Subcutaneous adipose tissue (tissue), 4 donors: ENCODE measurements around the gene MAPK8. TPM values are rescaled to one million over a fixed set of nuclear protein-coding genes. Genes with fewer than 3 reads are reported as not detected.

ENCODE experiments used
- total RNA-seq, 4 donors: library from RNA; depleted of rRNA; stranded (reverse); fragments of >200 nt; gene quantifications; one replicate each; pipeline ENCODE4 v1.1.0, GENCODE V29; 2016
- TF ChIP-seq, protein P1 (sequence below): fragments of 450-650 bp; IDR thresholded peaks from one replicate; pipeline ENCODE4 v1.5.1; 2016; ENCODE audit warnings: low read depth, mild to moderate bottlenecking, control low read depth, antibody characterized with exemption, moderate library complexity

MAPK8 gene
- total RNA-seq, 4 donors from 2014 or later, result 34.1 to 72.2 (median 36.5) TPM

DNA sequence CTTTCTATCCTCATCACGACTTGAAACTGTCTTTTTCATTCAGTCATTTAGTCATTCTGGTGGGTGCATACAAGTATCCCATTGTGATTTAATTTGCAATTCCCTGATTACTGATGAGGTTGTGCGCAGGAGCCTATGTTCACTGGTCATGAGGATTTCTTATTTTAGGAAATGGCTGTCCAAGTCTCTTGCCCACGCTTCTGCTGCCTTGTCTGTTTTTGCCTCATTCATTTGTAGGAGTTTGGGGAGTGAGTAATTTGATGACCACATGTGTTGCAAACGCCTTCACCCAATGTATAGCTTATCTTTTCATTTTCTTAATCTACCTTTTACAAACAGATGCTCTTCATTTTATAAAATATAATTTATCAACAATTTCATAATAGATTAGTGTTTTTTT is 171.1 kb downstream of the MAPK8 start:
- TF ChIP-seq, protein P1, sequence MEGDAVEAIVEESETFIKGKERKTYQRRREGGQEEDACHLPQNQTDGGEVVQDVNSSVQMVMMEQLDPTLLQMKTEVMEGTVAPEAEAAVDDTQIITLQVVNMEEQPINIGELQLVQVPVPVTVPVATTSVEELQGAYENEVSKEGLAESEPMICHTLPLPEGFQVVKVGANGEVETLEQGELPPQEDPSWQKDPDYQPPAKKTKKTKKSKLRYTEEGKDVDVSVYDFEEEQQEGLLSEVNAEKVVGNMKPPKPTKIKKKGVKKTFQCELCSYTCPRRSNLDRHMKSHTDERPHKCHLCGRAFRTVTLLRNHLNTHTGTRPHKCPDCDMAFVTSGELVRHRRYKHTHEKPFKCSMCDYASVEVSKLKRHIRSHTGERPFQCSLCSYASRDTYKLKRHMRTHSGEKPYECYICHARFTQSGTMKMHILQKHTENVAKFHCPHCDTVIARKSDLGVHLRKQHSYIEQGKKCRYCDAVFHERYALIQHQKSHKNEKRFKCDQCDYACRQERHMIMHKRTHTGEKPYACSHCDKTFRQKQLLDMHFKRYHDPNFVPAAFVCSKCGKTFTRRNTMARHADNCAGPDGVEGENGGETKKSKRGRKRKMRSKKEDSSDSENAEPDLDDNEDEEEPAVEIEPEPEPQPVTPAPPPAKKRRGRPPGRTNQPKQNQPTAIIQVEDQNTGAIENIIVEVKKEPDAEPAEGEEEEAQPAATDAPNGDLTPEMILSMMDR, result no peak

DNA sequence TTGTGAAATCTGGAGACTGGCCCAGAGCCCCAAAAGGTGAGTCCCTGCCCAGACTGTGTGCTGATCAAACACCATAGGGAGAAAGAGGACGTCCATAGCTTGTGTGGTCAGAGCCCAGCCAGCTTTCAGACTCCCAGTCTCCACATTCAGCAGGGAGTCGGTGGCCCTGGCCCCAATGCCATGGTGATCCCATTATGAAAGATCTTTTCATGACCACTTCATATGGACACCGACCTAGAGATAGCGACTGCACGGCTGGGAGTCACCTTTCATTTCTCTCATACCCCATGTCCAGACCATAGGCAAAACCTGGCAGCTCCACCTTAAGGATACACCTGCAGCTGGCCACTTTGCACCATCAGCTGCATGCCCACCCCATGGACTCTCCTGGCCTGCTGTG is 172.0 kb downstream of the MAPK8 start:
- TF ChIP-seq, protein P1, result no peak

DNA sequence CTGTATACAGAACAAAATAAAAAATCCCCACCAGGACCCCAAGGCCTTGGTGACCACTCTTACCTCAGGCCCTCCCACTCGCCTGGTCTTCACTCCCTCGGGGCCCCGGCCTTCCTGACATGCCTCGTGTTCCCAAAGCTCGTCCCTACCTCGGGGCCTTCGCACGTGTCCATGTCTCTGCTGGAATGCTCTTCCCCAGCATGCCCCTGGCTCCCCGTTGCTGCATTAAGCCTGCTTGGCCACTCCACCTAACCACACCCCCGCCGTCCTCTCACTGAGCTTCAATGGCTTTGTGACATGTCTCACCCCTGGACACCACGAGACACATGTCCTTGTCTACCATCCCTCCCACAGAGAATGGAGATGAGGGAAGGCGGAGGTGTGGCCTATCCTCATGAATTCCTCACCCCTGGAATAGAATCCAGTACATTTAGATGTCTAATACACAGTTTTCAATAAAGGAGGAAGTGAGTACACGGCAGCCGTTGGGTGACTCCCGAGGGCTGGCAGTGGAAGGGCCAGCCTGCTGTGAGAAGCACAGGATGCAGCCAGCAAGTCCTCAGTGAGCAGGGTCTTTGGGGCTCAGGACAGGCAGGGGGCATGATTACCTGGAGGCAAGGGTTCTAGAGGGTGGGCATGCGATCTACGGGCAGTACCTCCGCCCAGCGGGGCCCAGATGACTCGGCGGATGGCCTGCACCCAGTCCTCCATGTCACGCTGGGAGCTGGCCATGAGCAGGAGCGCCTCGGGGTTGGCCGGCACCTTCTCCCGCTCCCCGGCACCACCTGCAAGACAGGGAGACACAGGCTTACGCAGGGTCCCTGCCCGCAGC is 172.7 kb downstream of the MAPK8 start:
- TF ChIP-seq, protein P1, result no peak

DNA sequence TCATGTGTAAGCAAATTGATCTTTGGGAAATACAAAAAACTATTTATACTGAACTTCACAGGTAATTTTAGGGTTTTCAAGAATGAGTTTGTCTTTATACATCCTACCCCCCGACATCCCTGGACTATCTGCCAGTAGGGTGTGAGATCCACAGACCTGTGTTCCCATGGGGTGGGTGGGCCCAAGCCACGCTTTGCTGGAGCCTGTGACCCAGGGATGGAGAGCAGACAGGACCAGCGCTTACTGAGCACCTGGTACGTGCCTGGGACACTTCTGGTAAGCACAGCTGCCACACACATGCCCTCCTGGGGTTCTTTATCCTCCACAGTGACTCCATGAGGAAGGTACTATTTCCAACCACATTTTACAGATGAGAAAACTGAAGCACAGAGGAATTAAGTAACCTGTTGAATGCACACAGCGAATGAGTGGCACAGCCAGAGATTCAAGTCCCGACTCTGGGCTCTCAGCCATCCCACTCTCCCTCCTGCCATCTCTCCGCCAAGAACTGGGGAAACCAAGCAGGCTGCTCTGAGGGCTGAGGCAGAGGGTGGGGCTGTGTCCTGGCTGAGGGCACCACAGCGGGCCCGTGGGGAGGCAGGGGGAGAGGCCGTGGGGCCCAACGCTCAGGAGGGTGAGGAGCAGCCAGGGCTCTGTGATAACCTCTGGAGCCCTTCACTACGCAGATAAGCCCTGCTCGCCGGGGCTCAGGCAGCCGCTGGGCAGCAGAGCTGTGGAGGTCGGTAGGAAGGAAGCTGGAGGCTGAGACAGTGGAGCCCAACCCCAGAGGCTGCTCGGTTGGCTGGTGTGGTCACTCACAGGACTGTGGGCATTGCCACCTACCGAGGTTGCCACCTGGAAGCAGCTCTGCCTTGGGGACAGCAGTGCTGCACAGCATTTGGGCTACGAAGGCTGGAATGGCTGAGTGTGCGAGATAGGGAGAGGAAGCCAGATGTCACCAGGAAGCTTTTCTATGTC is 174.2 kb downstream of the MAPK8 start:
- TF ChIP-seq, protein P1, result no peak

DNA sequence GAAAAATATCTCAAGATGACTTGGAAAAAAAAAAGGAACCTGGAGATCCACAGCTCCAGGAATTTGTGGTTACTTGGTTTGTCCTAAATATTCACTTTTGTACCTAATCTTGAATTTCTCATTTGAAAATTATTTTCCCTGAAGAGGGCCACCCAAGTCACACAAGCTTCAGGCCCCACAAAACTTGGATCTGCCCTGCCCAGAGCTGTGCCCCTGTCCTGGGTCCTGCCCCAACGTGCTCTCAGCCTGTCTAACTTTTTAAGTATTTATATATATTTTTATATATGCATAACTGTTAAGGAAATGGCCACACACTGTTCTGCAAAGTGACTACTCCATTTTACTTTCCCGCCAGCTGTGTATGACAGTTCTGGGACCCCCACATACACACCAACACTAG is 174.9 kb downstream of the MAPK8 start:
- TF ChIP-seq, protein P1, result no peak

DNA sequence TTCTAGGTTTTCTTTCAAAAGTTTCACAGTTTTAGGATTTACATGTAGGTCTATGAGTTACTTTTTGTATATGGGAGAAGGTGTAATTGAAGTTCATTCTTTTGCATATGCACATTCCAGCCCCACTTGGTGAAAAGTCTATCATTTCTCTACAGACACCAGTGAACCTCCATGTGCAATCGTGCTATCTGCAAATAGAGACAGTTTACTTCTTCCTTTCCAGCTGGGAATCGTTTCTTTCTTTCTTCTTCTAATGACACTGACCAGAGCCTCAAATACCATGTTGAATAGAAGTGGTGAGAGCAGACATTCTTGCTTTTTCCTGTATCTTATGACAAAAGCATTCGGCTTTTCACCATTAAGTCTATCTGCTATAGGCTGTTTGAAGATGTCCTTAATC is 175.7 kb downstream of the MAPK8 start:
- TF ChIP-seq, protein P1, result no peak

DNA sequence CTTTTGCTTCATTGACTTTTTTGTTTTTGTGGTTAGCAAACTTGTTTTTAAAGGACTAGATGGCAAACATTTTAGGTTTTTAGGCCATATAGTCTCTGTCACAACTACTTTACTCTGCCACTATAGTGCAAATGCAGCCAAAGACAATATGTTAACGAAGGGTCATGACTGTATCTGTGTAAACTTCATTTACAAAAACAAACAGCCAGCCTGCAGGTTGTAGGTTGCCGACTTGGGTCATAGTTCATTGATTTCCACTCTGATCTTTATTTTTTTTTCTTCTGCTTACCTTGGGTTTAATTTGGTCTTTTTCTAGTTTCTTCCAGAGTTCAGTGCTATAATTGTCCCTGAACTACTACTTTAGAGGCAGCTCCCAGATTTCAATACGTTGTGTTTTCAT is 178.4 kb downstream of the MAPK8 start:
- TF ChIP-seq, protein P1, result no peak
